Activated naive CD4-positive, alpha-beta T cell treated with anti-CD3 and anti-CD28 coated beads, Interleukin-2, amount 10 ng/mL, durations not matched to agents 7 days and 5 days (primary cell): ENCODE data around the gene HMG20B.
A peak's percentile ranks its signal among the peaks of the same experiment; 100 is the strongest.

Source experiments
- CTCF ChIA-PET: fragments of 350-600 bp; sonication (Branson Sonifier 250); formaldehyde crosslinking; loops from one replicate; lab custom pipeline; 2021; ENCODE audit warnings: antibody characterized with exemption; lab: Charles Lee
- DNase-seq: peaks from one replicate; pipeline ENCODE4 v3.0.0-alpha.2; 2020
- H3K27ac Mint-ChIP-seq: one replicate; pipeline ENCODE4 v1.8.0; 2021; ENCODE audit warnings: mild to moderate bottlenecking, moderate library complexity, mixed read lengths
- H3K27me3 Mint-ChIP-seq: one replicate; pipeline ENCODE4 v1.8.0; 2021; ENCODE audit warnings: mild to moderate bottlenecking, mixed read lengths
- H3K36me3 Mint-ChIP-seq: one replicate; pipeline ENCODE4 v1.8.0; 2021; ENCODE audit warnings: mixed read lengths
- H3K4me1 Mint-ChIP-seq: one replicate; pipeline ENCODE4 v1.8.0; 2021; ENCODE audit warnings: mixed read lengths
- H3K4me3 Mint-ChIP-seq: one replicate; pipeline ENCODE4 v1.8.0; 2021; ENCODE audit warnings: mild to moderate bottlenecking, moderate library complexity, mixed read lengths
- H3K9me3 Mint-ChIP-seq: one replicate; pipeline ENCODE4 v1.8.0; 2021; ENCODE audit warnings: mixed read lengths

Gene HMG20B

DNA sequence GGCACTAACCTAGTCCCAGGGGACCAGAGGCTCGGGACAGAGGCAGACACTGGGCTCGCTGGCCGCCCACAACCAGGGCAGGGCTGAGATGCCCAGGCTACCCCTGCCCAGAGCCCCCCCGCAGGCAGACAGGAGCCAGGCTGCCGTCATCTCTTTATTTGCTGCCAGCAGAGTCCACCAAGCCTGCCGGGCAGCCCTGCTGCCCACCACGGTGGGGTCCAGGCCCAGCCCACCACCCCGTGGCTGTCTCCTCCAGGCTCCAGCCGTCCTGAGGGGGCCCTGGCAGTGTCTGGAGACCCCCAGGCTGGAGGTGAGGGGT is 28.7 kb upstream of the HMG20B start:
- Mint-ChIP-seq H3K4me3 (no peak overlapping the region), H3K27ac (peak overlapping the region; percentile 60), H3K27me3 (no peaks in the 10 kb centered on the region), H3K9me3 (peaks cover 3% of the 10 kb centered on the region), H3K36me3 (peaks cover 18% of the 10 kb centered on the region), H3K4me1 (no peaks in the 10 kb centered on the region)
- CTCF ChIA-PET: interaction anchor here (1.3 to 5.4 kb wide), 2 partner anchors 13 kb away, joined by 4 to 42 read pairs; partner anchors contain the start of gene MFSD12
- DNase-seq: no peak

DNA sequence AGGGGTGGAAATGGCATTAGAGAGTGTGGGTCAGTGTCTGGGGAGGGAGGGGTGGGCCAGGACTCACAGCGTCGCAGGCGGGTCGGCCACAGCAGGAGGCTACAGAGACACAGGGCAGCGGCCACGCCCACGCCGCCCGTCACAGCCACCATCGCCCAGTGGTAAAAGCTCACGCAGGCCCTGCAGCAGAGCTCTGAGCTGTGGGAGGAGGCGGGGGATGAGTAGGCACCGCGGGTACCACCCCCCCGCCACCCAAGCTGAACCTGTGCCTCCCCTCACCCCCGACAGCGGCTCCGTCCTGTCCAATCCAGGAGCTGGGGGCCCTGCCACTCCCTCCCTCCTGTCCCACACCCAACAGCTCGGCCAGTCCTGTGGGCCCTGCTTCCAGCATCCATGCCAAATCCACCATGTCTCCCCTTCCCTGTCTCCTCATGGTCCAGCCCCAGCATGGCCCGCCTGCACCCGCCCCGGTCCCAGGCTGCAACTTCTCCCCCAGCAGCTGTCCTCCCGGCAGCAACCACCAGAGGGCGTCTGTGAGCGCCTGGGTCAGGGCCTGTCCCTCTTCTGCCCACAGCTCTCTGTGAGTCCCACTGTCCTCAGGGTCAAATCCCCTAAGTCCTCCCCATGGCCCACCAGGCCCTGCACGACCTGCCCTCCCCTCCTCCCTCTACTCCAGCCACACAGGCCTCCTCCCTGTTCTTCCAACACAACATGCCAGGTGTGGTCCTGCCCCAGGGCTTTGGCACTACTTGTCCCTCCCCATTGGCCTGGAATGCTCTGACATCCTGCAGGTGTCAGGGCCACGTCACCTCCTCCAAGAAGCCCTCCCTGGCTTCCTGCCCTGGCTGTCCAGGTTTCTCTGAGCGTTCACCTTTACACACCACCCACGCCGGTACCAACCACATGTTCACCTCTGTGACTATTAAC is 27.7 kb upstream of the HMG20B start:
- peaks cover 13% of the 10 kb centered on the region for H3K36me3 Mint-ChIP-seq
- peak; percentile 85 for DNase-seq
- no peaks in the 10 kb centered on the region for H3K4me1 Mint-ChIP-seq
- H3K9me3 Mint-ChIP-seq: no peaks in the 10 kb centered on the region
- H3K27ac Mint-ChIP-seq: peak overlapping the region; percentile 9
- CTCF ChIA-PET: interaction anchor here (0.6 to 5.4 kb wide), 12 partner anchors 12 to 192 kb away, joined by 3 to 42 read pairs (median 3); partner anchors contain the start of gene MFSD12
- H3K4me3 Mint-ChIP-seq: no peak overlapping the region
- no peaks in the 10 kb centered on the region for H3K27me3 Mint-ChIP-seq

DNA sequence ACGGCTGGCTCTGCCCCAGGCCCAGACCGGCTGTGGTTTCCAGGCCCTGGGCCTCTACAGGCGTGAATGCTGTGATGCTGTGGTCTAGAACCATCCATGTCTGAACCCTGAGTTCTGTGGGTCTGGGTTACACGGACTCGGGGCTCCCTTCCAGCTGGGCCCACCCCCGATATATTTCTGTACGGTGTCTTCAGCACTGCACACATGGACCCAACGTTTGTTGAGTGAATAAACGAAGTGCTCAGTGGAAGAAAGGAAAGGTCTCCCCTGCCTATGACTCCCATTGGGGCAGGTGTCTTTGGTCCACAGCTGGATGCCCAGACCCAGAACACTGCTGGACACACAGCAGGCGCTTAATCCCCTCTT is 27.1 kb upstream of the HMG20B start:
- Mint-ChIP-seq H3K36me3 (peaks cover 13% of the 10 kb centered on the region), H3K9me3 (no peaks in the 10 kb centered on the region), H3K27ac (peak overlapping the region; percentile 80), H3K4me1 (no peaks in the 10 kb centered on the region), H3K27me3 (no peaks in the 10 kb centered on the region), H3K4me3 (no peak overlapping the region)
- no peak for DNase-seq
- CTCF ChIA-PET: interaction anchor here (0.9 to 5.4 kb wide), 10 partner anchors 11 to 192 kb away, joined by 3 to 42 read pairs (median 4); partner anchors contain the start of gene MFSD12

DNA sequence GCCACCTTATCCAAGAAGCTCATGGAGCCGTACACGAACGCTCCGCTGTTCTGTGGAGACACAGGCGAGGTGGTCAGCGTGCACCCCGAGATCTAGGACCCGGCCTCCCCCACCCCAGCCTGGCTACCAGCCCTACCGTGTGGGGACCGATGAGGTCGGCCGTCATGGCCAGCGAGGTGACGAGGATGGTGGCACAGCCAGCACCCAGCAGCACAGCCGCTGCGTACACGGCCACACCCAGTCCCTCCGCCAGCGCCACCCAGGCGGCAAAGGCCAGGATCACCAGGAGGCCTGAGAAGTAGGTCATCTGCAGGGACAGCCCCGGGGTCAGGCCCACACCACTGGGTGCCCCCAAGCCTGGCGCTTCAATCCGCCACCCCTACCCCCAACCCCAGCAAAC is 26.6 kb upstream of the HMG20B start:
- H3K27me3 Mint-ChIP-seq: no peaks in the 10 kb centered on the region
- peaks cover 15% of the 10 kb centered on the region for H3K36me3 Mint-ChIP-seq
- CTCF ChIA-PET: interaction anchor here (0.9 to 5.4 kb wide), 7 partner anchors 11 to 160 kb away, joined by 3 to 42 read pairs (median 5); partner anchors contain the start of gene MFSD12
- no peaks in the 10 kb centered on the region for H3K9me3 Mint-ChIP-seq
- no peak for DNase-seq
- H3K4me3 Mint-ChIP-seq: no peak overlapping the region
- peak overlapping the region; percentile 80 for H3K27ac Mint-ChIP-seq
- no peaks in the 10 kb centered on the region for H3K4me1 Mint-ChIP-seq

DNA sequence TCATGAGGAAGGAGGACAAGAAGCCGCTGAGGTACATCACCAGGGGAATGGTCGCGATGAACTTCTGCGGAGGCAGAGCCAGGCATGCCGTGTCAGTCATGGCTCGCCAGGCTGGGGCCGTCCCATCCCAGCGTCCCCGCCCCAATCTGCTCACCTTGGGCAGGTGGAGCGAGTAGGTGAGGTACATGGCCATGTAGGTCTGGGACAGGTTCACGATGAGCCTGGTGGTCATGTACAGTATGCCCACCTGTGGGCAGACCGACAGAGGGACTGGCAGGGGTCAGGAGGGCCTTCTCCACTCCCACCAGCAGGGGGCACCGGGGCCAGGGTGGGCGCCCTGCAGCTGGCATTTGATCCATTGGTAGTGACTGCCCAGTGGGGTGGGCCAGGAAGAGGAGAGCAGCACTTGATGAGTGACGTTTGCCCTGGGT is 25.4 kb upstream of the HMG20B start:
- H3K27ac Mint-ChIP-seq: no peak overlapping the region
- H3K4me1 Mint-ChIP-seq: peaks cover 5% of the 10 kb centered on the region
- no peaks in the 10 kb centered on the region for H3K9me3 Mint-ChIP-seq
- DNase-seq: peak; percentile 46
- CTCF ChIA-PET: interaction anchor here (1.1 to 5.4 kb wide), 2 partner anchors 9 to 71 kb away, joined by 3 to 42 read pairs; partner anchors contain the start of gene MFSD12
- H3K36me3 Mint-ChIP-seq: peaks cover 16% of the 10 kb centered on the region
- H3K4me3 Mint-ChIP-seq: no peak overlapping the region
- no peaks in the 10 kb centered on the region for H3K27me3 Mint-ChIP-seq

DNA sequence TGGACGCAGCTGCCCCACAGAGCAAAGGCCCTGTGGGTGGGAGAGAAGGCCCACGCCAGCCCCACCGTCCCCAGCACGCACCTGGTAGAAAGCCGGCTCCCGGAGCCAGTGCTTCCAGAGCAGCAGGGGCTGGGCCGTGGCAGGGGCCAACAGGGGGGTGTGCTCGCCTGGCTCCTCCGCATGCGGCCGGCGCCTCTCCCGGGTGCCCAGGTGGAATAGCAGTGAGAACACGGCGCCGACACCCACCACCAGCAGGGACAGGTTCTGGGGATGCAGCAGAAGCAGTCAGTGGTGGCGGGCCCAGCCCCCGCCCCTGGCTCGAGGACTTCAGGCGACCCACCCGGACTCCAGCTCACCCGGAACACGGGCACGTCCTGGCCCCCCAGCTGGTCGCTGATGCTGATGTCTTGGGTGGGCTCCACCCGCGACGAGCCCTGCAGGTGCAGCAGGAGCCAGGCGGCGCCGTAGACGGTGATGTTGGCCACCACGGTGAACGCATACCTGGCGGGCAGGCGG is 24.9 kb upstream of the HMG20B start:
- H3K27ac Mint-ChIP-seq: no peak overlapping the region

DNA sequence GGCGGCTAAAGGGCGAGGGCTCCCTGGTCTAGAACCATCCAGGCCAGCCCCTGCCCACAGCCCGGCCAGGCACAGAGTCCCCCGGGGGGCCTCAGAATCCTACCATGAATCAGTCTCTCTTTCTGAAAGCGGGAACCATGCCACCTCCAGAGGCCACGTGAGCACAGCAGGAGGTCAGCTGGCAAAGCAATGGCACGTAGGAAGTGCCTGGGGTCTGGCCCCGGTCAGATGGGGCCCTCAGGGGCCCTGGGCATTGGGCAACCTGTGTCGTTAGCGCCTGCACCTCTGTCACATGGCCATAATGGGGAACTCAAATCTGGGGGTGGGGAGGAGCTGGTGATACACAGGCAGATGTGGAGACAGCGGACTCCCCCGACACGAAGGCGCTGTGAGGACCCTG is 24.1 kb upstream of the HMG20B start:
- H3K27me3 Mint-ChIP-seq: no peaks in the 10 kb centered on the region
- H3K4me1 Mint-ChIP-seq: peaks cover 16% of the 10 kb centered on the region
- H3K9me3 Mint-ChIP-seq: no peaks in the 10 kb centered on the region
- peak overlapping the region; percentile 28 for H3K27ac Mint-ChIP-seq
- H3K36me3 Mint-ChIP-seq: peaks cover 21% of the 10 kb centered on the region
- CTCF ChIA-PET: interaction anchor here (5.4 kb wide), 1 partner anchor 8 kb away, joined by 42 read pairs; the partner anchor contains the start of gene MFSD12
- H3K4me3 Mint-ChIP-seq: no peak overlapping the region
- no peak for DNase-seq

More for the DNA sequence above, 24.9 kb upstream of the HMG20B start:
- DNase-seq: no peak
- no peak overlapping the region for H3K4me3 Mint-ChIP-seq
- H3K4me1 Mint-ChIP-seq: peaks cover 10% of the 10 kb centered on the region
- H3K36me3 Mint-ChIP-seq: peaks cover 17% of the 10 kb centered on the region
- H3K9me3 Mint-ChIP-seq: no peaks in the 10 kb centered on the region
- CTCF ChIA-PET: interaction anchor here (5.4 kb wide), 1 partner anchor 9 kb away, joined by 42 read pairs; the partner anchor contains the start of gene MFSD12
- H3K27me3 Mint-ChIP-seq: no peaks in the 10 kb centered on the region

DNA sequence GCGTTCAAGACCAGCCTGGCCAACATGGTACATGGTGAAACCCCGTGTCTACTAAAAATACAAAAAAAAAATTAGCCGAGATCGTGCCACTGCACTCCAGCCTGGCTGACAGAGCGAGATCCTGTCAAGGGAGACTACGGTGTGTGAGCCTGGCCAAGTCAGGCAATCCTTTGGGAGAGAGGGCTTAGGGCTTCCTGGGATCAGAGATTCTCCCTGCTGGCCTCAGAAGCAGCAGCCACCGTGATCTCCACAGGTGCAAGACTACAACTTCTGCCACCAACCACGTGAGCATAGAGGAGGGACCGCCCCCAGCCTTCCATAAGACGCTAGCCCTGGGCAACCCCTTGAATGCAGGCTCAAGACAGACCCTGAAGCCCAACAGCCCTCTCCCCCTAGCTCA is 22.9 kb upstream of the HMG20B start:
- Mint-ChIP-seq H3K9me3 (no peaks in the 10 kb centered on the region), H3K27ac (no peak overlapping the region), H3K4me1 (peaks cover 26% of the 10 kb centered on the region), H3K4me3 (no peak overlapping the region), H3K27me3 (no peaks in the 10 kb centered on the region), H3K36me3 (peaks cover 25% of the 10 kb centered on the region)
- CTCF ChIA-PET: no interaction called here
- no peak for DNase-seq

DNA sequence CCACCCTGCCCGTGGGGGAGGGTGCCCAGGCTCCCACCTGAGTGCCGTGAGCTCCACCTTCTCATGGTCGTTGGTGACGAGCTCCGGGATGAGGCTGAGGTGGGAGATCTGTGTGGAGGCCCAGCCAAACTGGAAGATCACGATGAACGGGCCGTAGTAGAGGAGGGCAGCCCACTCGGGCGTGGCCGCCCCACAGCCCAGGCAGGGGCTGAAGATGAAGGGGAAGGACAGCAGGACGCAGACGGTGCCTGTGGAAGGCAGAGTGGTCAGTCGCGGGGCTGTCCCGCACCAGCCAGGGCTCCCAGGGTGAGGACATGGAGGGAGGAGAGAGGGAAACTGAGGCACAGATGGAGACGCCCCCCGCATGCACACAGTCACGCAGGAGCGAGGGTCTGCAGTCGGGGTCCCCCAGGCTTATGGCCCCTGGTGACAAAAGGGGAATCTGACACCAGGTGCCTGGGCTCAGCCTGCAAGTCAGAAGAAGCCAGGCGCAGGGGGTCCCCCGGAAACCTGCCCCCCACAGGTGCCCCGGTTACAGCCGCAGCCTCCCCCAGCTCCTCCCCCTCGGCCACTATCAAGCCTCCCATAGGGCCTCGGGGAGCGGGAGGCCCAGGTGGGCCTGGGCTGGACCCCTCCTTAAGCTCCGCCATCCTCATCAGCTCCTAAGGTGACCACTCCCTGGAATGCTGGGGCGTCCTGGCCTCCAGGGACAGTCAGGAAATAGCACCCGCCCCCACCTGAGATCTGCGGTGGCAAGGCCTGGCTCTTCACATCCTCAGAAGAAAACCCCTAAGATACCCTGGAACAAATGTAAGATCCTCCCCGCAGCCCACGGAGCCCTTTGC is 21.6 kb upstream of the HMG20B start:
- Mint-ChIP-seq H3K27me3 (no peaks in the 10 kb centered on the region), H3K4me3 (no peak overlapping the region), H3K27ac (peak overlapping the region; percentile 55), H3K4me1 (peaks cover 39% of the 10 kb centered on the region), H3K36me3 (peaks cover 21% of the 10 kb centered on the region), H3K9me3 (no peaks in the 10 kb centered on the region)
- CTCF ChIA-PET: no interaction called here
- no peak for DNase-seq

DNA sequence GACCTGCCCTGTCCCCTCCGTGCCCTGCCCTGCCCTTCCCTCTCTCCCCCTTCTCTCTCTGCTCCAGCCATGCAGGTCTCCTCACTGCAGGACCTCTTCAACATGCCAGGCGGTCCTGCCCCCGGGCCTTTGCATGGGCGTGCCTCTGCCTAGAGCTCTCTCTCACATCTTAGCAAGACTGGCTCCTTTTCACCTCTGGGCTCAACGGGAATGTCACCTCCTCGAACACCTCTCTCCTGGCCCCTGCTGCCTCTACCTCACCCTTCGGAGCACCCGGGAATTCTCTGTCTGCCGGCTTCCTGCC is 21.0 kb upstream of the HMG20B start:
- peaks cover 22% of the 10 kb centered on the region for H3K36me3 Mint-ChIP-seq
- H3K4me3 Mint-ChIP-seq: no peak overlapping the region
- CTCF ChIA-PET: no interaction called here
- H3K27ac Mint-ChIP-seq: no peak overlapping the region
- no peak for DNase-seq
- H3K27me3 Mint-ChIP-seq: no peaks in the 10 kb centered on the region
- H3K4me1 Mint-ChIP-seq: peaks cover 45% of the 10 kb centered on the region
- no peaks in the 10 kb centered on the region for H3K9me3 Mint-ChIP-seq

DNA sequence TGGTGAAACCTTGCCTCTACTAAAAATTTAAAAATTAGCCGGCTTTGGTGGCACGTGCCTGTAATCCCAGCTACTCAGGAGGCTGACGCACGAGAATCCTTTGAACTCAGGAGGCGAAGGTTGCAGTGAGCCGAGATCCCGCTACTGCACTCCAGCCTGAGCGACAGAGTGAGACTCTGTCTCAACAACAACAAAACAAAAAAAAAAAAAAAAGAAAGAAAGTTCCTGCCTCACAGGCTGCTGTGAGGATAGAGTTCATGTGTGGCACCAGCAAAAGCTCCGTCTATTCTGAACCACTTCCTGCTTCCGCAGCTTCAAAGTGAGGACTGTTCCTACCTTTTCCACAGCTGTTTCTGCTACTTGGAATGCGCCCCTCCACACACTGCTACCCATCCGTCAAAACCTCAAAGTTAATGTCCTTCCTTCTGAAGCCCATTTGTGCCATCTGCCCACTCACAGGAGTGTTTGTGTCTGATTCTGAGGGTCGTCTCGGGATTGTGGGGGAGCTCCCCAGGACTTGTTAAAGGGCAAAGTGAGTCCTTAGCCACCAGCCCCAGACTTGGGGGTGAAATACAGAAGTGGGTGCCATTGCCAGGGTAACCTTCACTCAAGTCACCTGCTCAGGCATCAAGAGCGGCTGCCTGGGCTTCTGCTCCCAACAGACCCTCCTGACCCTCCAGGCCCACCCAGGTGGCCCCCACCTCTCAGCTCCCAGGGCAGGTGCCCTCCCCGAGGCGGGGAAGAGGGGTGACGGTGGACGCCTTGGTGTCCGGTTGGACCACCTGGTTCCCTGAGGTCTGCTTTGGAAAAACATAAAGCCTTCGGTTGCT is 18.3 kb upstream of the HMG20B start:
- Mint-ChIP-seq H3K9me3 (no peaks in the 10 kb centered on the region), H3K27me3 (no peaks in the 10 kb centered on the region), H3K27ac (peak overlapping the region; percentile 96), H3K4me1 (peaks cover 53% of the 10 kb centered on the region), H3K4me3 (peak overlapping the region; percentile 96), H3K36me3 (peaks cover 20% of the 10 kb centered on the region)
- peak; percentile 70 for DNase-seq
- CTCF ChIA-PET: interaction anchor here (1.2 to 6.6 kb wide), 2 partner anchors 8 to 33 kb away, joined by 3 to 42 read pairs; no protein-coding TSS in a partner anchor

DNA sequence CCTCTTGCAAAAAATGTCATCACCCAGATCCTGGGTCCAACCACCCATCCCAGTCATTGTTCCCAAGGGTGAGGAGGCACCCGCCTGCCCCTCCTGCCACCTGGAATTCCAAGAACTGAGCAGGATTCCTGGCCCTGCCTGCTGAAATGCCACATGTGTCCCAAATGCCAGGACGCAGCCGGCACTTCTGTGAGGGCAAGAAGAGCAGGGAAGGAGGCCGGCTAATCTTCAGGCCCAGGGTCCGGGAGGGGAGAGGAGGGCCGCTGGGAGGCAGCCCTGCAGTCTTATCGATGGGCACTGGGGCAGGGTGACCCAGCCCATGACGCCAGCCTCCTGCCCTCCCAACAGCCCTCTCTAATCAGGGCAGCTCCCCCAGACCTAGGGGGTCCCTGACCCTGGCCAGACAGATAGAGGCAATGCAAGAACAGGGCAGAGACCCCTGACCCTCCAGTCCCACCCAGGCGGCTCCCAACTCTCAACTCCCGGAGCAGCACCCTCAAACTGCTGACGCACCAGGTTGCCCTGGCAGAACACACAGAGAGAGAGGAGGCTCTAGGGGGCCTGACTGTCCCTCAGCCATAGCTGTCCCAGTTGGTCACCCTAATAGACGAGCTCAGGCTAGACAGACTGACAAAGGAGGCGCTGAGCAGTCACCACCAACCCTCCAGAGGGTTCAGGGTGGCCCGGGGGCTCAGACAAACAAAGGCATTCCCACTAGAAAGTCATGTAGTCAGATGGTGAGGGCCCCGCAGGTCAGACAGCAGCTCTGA is 16.9 kb upstream of the HMG20B start:
- peaks cover 53% of the 10 kb centered on the region for H3K4me1 Mint-ChIP-seq
- no peaks in the 10 kb centered on the region for H3K9me3 Mint-ChIP-seq
- DNase-seq: no peak
- peaks cover 18% of the 10 kb centered on the region for H3K36me3 Mint-ChIP-seq
- peak overlapping the region; percentile 96 for H3K27ac Mint-ChIP-seq
- CTCF ChIA-PET: interaction anchor here (1.2 to 6.6 kb wide), 2 partner anchors 9 to 29 kb away, joined by 3 to 42 read pairs; partner anchors contain the start of gene GIPC3
- H3K27me3 Mint-ChIP-seq: no peaks in the 10 kb centered on the region
- peak overlapping the region; percentile 96 for H3K4me3 Mint-ChIP-seq
